DND-41 (cell line): ENCODE measurements around the gene GRK1.

Source experiments
- ATAC-seq: fragments of 200-7000 bp; cut with Tn5 transposase; 3 replicates; pipeline ENCODE4 v1.9.1; 2021; ENCODE audit warnings: low read depth; ENCODE audit not compliant: insufficient read depth
- DNase-seq: peaks from one replicate; pipeline ENCODE4 v3.0.0-alpha.2; 2020
- H2AFZ ChIP-seq: 2 replicates; pipeline ENCODE4 v1.6.0; 2012; ENCODE audit warnings: low read depth, low read length
- H3K27ac ChIP-seq: 2 replicates; pipeline ENCODE4 v1.5.1; 2012; ENCODE audit warnings: low read length, inconsistent platforms
- H3K27me3 ChIP-seq: fragments of 200-600 bp; sonication (generic); 2 replicates; pipeline ENCODE4 v1.6.0; 2012; ENCODE audit warnings: low read length, mild to moderate bottlenecking, inconsistent platforms; ENCODE audit not compliant: insufficient read depth, poor library complexity
- H3K36me3 ChIP-seq: 2 replicates; pipeline ENCODE4 v1.5.1; 2012; ENCODE audit warnings: low read length, inconsistent platforms; ENCODE audit not compliant: insufficient read depth
- H3K4me1 ChIP-seq: 2 replicates; pipeline ENCODE4 v1.5.1; 2012; ENCODE audit warnings: mild to moderate bottlenecking, low read length; ENCODE audit not compliant: insufficient read depth
- H3K4me2 ChIP-seq: 2 replicates; pipeline ENCODE4 v1.6.0; 2012; ENCODE audit warnings: mild to moderate bottlenecking, moderate library complexity, low read length, inconsistent platforms; ENCODE audit not compliant: insufficient read depth
- H3K4me3 ChIP-seq, 2 experiments: fragments of 200-600 bp in 1 of 2; shearing (Covaris generic) in 1 of 2; 2 replicates each; pipeline ENCODE4 v1.5.1; 2012 to 2016; ENCODE audit warnings: inconsistent platforms in 2 of 2, low read length in 2 of 2, mild to moderate bottlenecking in 2 of 2, low read depth in 1 of 2, moderate library complexity in 1 of 2
- H3K79me2 ChIP-seq: 2 replicates; pipeline ENCODE4 v1.6.0; 2012; ENCODE audit warnings: low read length, inconsistent platforms; ENCODE audit not compliant: insufficient read depth
- H3K9ac ChIP-seq: 2 replicates; pipeline ENCODE4 v1.6.0; 2012; ENCODE audit warnings: low read depth, mild to moderate bottlenecking, inconsistent platforms, low read length, moderate library complexity
- H3K9me3 ChIP-seq: 2 replicates; pipeline ENCODE4 v1.5.1; 2012; ENCODE audit warnings: low read length, moderate library complexity, mild to moderate bottlenecking, inconsistent platforms; ENCODE audit not compliant: insufficient read depth, severe bottlenecking
- H4K20me1 ChIP-seq: 2 replicates; pipeline ENCODE4 v1.6.0; 2012; ENCODE audit warnings: low read length; ENCODE audit not compliant: insufficient read depth
- EZH2 ChIP-seq: IDR thresholded peaks from 3 replicates; pipeline ENCODE4 v1.6.1; 2012; ENCODE audit warnings: borderline replicate concordance, low read depth, mild to moderate bottlenecking, moderate library complexity, low read length, inconsistent platforms; ENCODE audit not compliant: severe bottlenecking
- TF ChIP-seq, protein P1 (sequence below): IDR thresholded peaks from 2 replicates; pipeline ENCODE4 v1.5.1; 2012; ENCODE audit warnings: borderline replicate concordance, low read length, moderate library complexity, mild to moderate bottlenecking; ENCODE audit not compliant: poor library complexity, severe bottlenecking; ENCODE audit errors: extremely low read depth

The GRK1 gene

GRCh38 chr13:113740661-113741060 is 73.6 kb downstream of the GRK1 start:
- no peak overlapping the region for H3K4me2 ChIP-seq
- no peak overlapping the region for H2AFZ ChIP-seq
- DNase-seq (no peak), ATAC-seq (0 out of 3 replicates have a peak, but pooled peaks have one; percentile 14)
- no peaks in the 10 kb centered on the region for H3K36me3 ChIP-seq
- no peaks in the 10 kb centered on the region for H3K9me3 ChIP-seq
- peaks cover 20% of the 10 kb centered on the region for H3K4me1 ChIP-seq
- TF ChIP-seq, protein P1, sequence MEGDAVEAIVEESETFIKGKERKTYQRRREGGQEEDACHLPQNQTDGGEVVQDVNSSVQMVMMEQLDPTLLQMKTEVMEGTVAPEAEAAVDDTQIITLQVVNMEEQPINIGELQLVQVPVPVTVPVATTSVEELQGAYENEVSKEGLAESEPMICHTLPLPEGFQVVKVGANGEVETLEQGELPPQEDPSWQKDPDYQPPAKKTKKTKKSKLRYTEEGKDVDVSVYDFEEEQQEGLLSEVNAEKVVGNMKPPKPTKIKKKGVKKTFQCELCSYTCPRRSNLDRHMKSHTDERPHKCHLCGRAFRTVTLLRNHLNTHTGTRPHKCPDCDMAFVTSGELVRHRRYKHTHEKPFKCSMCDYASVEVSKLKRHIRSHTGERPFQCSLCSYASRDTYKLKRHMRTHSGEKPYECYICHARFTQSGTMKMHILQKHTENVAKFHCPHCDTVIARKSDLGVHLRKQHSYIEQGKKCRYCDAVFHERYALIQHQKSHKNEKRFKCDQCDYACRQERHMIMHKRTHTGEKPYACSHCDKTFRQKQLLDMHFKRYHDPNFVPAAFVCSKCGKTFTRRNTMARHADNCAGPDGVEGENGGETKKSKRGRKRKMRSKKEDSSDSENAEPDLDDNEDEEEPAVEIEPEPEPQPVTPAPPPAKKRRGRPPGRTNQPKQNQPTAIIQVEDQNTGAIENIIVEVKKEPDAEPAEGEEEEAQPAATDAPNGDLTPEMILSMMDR, result no peak
- no peak for TF ChIP-seq EZH2
- peaks cover 53% of the 10 kb centered on the region for H4K20me1 ChIP-seq
- H3K27ac ChIP-seq, result no peak overlapping the region
- peaks cover 39% of the 10 kb centered on the region for H3K27me3 ChIP-seq
- H3K79me2 ChIP-seq, result no peaks in the 10 kb centered on the region
- H3K9ac ChIP-seq, result no peak overlapping the region
- H3K4me3 ChIP-seq, result no peak overlapping the region

DNA sequence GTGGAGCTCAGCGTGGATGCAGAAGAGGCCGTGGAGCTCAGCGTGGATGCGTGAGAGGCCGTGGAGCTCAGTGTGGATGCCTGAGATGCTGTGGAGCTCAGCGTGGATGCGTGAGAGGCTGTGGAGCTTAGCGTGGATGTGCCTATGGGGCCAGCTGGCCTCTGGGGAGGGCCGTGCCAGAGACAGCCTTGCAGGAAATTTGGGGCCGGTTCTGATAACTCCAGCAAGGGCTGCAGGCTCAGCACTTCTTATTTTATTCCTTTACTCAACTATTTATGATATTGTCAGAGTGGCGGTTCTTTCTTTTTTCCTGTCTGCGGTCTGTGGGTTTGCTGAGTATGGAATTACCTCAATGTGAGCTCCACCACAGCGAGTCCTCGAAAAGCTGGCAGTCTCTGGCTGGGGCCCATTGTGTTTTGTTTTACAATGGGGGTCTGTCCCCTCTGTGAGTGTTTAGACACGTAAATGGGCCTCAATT is 74.2 kb downstream of the GRK1 start:
- no peak for TF ChIP-seq EZH2
- ATAC-seq (peak; percentile 88), DNase-seq (peak; percentile 56)
- Histone ChIP-seq H3K4me2 (no peak overlapping the region; the same call in 1 of the 2 replicates), H2AFZ (no peak overlapping the region), H3K27me3 (peaks cover 39% of the 10 kb centered on the region), H3K9me3 (no peaks in the 10 kb centered on the region), H4K20me1 (peaks cover 58% of the 10 kb centered on the region), H3K36me3 (no peaks in the 10 kb centered on the region), H3K9ac (no peak overlapping the region), H3K79me2 (no peaks in the 10 kb centered on the region), H3K4me3 (no peak overlapping the region), H3K4me1 (peaks cover 20% of the 10 kb centered on the region), H3K27ac (no peak overlapping the region)

DNA sequence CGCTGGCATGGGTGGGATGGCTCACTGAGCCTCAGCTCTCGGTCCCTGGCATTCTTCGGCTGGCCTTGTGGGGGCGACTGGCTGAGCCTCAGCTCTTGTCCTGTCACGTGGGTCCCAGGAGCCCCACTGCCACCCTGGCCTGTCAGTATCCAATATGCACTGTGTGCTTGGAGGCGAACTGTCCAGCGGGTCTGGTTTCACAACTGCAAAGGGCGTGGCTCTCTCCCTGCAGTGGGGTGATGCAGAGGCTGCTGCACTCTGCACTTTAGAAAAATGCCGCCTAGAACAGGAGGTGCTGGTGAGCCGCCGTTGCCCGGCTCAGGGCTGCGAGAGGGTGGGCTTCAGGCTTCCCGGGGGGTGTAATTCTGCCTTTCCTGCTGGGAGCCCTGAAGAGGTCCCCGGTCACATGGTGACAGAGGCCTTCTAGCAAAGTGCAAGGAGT is 75.0 kb downstream of the GRK1 start:
- Histone ChIP-seq H3K9ac (no peak overlapping the region), H3K79me2 (no peaks in the 10 kb centered on the region), H3K4me2 (no peak overlapping the region), H3K36me3 (no peaks in the 10 kb centered on the region), H3K27ac (no peak overlapping the region), H3K4me1 (peaks cover 20% of the 10 kb centered on the region), H2AFZ (no peak overlapping the region), H3K27me3 (peaks cover 39% of the 10 kb centered on the region), H4K20me1 (peaks cover 58% of the 10 kb centered on the region), H3K9me3 (no peaks in the 10 kb centered on the region), H3K4me3 (no peak overlapping the region)
- DNase-seq, result no peak
- TF ChIP-seq EZH2, result no peak
- TF ChIP-seq, protein P1, result peak; percentile 30
- ATAC-seq, result 0 out of 3 replicates have a peak, but pooled peaks have one; percentile 18

GRCh38 chr13:113742445-113743120 is 75.6 kb downstream of the GRK1 start:
- no peak overlapping the region for H3K27ac ChIP-seq
- no peak overlapping the region for H3K9ac ChIP-seq
- H2AFZ ChIP-seq, result no peak overlapping the region
- H3K4me2 ChIP-seq, result no peak overlapping the region
- no peaks in the 10 kb centered on the region for H3K9me3 ChIP-seq
- H3K27me3 ChIP-seq, result peaks cover 39% of the 10 kb centered on the region
- ATAC-seq, result no peak
- H3K79me2 ChIP-seq, result no peaks in the 10 kb centered on the region
- peaks cover 58% of the 10 kb centered on the region for H4K20me1 ChIP-seq
- no peak for TF ChIP-seq EZH2
- TF ChIP-seq, protein P1, result no peak
- H3K4me1 ChIP-seq, result peaks cover 20% of the 10 kb centered on the region
- no peak for DNase-seq
- H3K36me3 ChIP-seq, result no peaks in the 10 kb centered on the region
- H3K4me3 ChIP-seq, result no peak overlapping the region
